Inferior parietal cortex (tissue), 1 donor: ENCODE measurements around the gene SARDH.

ENCODE experiments used
- DNase-seq: peaks from one replicate; pipeline ENCODE4 v3.0.0-alpha.2; 2016; ENCODE audit errors: extremely low spot score

SARDH gene

GRCh38 chr9:133702798-133703590, 35.2 kb downstream of the SARDH start:
- DNase-seq, result no peak

GRCh38 chr9:133701981-133702797, 36.0 kb downstream of the SARDH start:
- no peak for DNase-seq

GRCh38 chr9:133701321-133701980, 36.7 kb downstream of the SARDH start:
- DNase-seq, result peak; percentile 63

DNA sequence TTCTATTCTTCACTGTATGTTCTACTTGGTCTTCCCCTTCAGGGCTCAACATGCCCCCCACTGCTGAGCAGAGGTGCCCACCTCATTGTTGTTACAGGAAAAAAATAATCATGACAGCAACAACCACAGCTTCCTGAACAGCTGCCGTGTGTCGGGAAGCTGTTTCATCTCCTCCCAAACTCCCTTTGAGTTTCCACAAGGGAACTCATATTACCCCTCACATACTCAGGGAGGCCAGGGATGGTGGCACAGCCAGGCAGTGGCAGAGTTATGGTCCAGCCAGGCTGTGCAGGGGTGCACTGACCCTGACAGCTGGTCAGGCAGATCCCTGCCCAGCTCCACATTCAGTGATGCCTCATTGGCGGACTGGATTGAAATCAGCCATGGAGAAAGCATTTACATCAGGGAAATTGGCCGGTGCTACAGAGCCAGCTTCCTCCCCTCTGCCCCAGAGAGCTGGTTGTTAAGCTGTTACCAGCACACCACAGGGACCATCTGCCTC, 37.3 kb downstream of the SARDH start:
- DNase-seq, result no peak

- no peak for DNase-seq
Observed at GRCh38 chr9:133699546-133699945, 38.6 kb downstream of the SARDH start.

- DNase-seq, result no peak
Observed at GRCh38 chr9:133696071-133696472, 42.1 kb downstream of the SARDH start.

- DNase-seq, result no peak
Observed at GRCh38 chr9:133694686-133695085, 43.5 kb downstream of the SARDH start.

GRCh38 chr9:133693703-133694529, 44.2 kb downstream of the SARDH start:
- DNase-seq, result no peak

GRCh38 chr9:133693116-133693515, 45.0 kb downstream of the SARDH start:
- DNase-seq, result no peak

- DNase-seq, result no peak
Observed at GRCh38 chr9:133692364-133692985, 45.7 kb downstream of the SARDH start.

- DNase-seq, result no peak
Observed at GRCh38 chr9:133691626-133692363, 46.4 kb downstream of the SARDH start.

DNA sequence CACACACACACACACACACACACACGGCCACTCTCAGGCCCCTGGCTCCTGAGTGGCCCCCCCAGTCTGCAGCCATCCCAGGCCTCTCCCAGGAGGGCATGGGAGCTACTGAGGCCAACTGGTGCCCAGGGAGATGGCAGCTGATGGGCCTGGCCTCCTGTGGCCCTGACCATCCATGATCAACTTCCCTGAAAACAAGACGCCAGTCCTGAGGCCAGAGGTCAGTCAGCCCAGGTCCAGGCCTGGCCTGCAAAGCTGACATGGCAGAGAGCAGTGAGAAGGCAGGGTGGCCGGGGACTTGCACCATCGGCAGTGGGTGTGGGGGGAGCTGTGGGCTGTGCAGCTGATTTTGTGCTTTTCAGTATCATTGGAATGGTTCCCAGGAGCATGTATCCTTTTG, 47.0 kb downstream of the SARDH start:
- DNase-seq, result no peak

DNA sequence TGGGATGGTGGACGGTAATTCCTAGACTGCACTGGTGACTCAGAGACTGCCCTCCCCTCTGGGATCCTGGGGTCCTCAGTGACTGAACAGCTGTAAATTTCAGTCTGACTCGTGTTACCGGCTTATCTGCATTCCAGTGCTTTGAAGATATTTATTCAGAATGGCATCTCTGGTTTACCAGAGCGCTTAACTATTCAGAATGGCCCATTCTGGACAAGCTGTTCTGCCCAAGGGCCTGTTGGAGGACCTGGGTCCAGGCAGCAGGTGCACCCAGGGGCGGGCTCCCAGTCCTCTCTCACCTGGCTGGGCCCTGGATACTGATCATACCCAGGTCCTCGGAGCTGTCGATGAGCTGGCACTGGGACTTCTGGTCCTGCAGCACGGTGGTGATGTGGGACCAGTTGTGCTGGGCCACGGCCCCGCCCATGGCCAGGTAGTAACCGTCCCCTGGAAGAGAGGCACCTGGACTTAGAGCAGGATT, 48.0 kb downstream of the SARDH start:
- DNase-seq, result no peak

GRCh38 chr9:133689151-133689763, 48.9 kb downstream of the SARDH start:
- DNase-seq, result no peak

GRCh38 chr9:133687856-133688761, 50.0 kb downstream of the SARDH start:
- no peak for DNase-seq

- peak; percentile 41 for DNase-seq
Observed at GRCh38 chr9:133686642-133687575, 51.2 kb downstream of the SARDH start.
